ENCODE data around the gene FBL.
A peak's percentile ranks its signal among the peaks of the same experiment; 100 is the strongest.

FBL gene

DNA sequence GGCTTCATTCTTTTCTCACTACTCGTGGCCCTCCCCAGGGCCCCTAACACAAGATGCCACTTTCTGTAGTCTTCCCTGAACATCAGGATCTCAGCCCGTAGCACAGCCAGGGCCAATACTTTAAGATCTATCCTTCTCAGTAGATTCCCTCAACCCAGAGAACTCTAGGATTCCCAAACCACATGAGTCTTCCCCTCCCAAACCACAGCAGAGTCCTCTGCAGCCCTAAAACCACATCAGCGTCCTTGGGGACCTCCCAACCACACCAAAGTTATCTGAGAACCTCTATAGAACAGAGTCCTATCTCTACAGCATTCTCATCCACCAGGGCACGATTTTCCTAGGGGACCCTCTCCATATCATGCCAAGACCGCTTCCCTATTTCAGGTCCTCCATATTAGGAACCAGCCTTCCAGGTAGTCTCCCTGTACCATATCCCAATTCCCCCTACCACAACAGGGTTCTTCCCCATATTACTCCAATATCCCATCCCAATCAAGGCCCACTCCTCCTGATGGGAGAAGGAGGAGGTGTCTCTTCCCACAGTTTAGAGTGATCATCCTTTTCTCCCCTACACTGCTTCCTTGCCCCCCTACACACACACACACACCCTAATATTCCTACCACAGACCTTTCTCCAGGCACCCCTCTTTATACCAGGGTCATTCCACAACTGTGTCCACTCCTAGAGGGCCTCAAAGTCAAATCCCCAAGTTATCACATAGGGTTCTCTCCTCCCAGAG, 13.7 kb downstream of the FBL start:
- Histone ChIP-seq H3K36me3 (ENCODE audit: insufficient read depth, low read length) (peaks cover 72% of the 10 kb centered on the region), H3K27me3 (ENCODE audit: insufficient read depth, low read length) (no peaks in the 10 kb centered on the region), H3K4me3 (ENCODE audit: low read length) (peak overlapping the region; percentile 66), H2AFZ (ENCODE audit: low read depth, low read length) (no peak overlapping the region), H3K9me3 (ENCODE audit: low read length) (no peaks in the 10 kb centered on the region), H3K4me1 (ENCODE audit: insufficient read depth, low read length) (peaks cover 25% of the 10 kb centered on the region)

DNA sequence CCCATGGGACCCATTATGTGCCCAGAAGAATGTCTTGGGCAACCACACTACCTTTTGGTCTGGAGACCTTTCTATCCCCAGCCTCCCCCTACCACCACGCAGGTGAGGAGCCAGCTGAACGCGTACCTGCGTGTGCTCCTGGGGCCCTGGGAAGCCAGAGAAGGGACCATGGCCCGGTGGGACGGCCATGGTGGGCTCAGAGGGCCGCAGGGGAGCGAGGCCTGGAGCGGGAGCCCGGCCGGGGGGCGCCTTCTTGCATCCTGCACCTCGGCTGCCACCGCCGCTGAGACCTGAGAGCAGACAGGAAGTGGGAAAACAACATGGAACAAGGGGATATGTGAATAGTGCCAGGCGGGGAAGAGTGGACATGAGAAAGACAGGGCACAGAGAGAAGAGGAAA, 14.5 kb downstream of the FBL start:
- Histone ChIP-seq H2AFZ (ENCODE audit: low read depth, low read length) (no peak overlapping the region), H3K36me3 (ENCODE audit: insufficient read depth, low read length) (peaks cover 70% of the 10 kb centered on the region), H3K9me3 (ENCODE audit: low read length) (no peaks in the 10 kb centered on the region), H3K4me3 (ENCODE audit: low read length) (peak overlapping the region; percentile 66), H3K4me1 (ENCODE audit: insufficient read depth, low read length) (peaks cover 25% of the 10 kb centered on the region), H3K27me3 (ENCODE audit: insufficient read depth, low read length) (no peaks in the 10 kb centered on the region)

DNA sequence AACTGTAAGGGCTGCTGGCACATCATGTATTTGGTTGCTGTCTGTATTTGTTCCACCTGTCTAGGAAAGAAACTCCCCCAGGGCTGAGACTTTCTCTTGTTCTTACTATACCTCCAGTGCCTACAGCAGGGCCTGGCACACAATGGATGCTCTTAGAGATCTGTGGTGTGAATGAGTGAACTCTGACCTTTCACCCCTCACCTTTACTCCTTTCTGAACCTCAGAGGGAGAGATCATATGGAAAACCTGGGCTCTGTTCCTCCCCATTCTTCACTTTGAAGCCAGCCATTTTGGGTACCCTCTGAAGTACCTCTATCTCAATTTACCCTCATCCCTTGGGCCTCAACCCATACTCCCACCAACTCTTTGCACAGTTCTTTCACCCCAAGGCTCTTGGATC, 15.3 kb downstream of the FBL start:
- peaks cover 25% of the 10 kb centered on the region for H3K4me1 ChIP-seq (ENCODE audit: insufficient read depth, low read length)
- peaks cover 70% of the 10 kb centered on the region for H3K36me3 ChIP-seq (ENCODE audit: insufficient read depth, low read length)
- no peaks in the 10 kb centered on the region for H3K9me3 ChIP-seq (ENCODE audit: low read length)
- H3K27me3 ChIP-seq (ENCODE audit: insufficient read depth, low read length) = no peaks in the 10 kb centered on the region
- H2AFZ ChIP-seq (ENCODE audit: low read depth, low read length) = no peak overlapping the region
- no peak overlapping the region for H3K4me3 ChIP-seq (ENCODE audit: low read length)

DNA sequence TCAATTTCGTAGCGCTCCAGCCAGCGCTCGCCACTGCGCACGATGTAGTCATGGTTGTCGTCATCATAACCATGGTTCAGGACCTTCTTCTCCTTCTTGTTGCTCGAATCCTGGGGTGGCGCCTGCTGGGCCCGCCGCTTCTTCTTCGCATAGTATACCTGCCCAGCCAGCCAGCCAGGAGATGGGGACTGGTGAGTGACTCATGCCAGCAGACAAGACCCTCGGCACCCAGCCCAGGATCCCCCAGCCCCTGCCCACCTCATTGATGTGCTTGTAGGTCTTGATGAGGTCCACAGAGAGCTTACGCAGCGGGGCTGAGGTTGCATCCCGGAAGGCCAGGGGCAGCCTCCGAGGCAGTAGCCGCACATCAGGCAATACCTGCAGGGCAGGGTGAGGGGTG, 15.8 kb downstream of the FBL start:
- Histone ChIP-seq H3K4me1 (ENCODE audit: insufficient read depth, low read length) (peaks cover 28% of the 10 kb centered on the region), H3K27me3 (ENCODE audit: insufficient read depth, low read length) (no peaks in the 10 kb centered on the region), H3K4me3 (ENCODE audit: low read length) (no peak overlapping the region), H3K9me3 (ENCODE audit: low read length) (no peaks in the 10 kb centered on the region), H2AFZ (ENCODE audit: low read depth, low read length) (no peak overlapping the region), H3K36me3 (ENCODE audit: insufficient read depth, low read length) (peaks cover 70% of the 10 kb centered on the region)

DNA sequence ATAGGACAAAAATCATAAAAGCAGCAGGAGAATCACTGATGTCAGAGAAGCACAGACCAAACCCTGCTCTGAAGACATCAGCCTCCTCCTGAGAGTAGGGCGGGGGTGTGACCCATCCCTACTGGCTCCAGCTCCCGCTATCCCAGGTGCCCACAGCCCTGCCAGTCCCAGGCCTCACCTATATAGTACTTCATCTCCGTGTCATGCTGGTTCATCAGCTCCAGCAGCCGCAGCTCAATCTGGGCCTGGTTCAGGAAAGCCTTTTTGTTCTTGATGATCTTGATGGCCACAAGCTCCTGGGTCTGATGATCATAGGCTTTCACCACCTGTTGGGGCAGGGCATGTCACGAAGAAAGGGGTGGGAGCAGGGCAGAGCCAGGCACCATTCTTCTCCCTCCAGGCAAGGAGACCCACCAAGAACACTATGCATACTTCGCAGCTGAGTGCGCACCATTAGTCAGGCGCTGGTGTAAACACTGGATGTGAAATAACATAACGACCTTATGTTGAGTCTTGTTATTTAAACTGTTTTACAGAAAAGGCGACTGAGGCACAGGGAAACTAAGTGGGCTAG, 16.4 kb downstream of the FBL start:
- peaks cover 66% of the 10 kb centered on the region for H3K36me3 ChIP-seq (ENCODE audit: insufficient read depth, low read length)

DNA sequence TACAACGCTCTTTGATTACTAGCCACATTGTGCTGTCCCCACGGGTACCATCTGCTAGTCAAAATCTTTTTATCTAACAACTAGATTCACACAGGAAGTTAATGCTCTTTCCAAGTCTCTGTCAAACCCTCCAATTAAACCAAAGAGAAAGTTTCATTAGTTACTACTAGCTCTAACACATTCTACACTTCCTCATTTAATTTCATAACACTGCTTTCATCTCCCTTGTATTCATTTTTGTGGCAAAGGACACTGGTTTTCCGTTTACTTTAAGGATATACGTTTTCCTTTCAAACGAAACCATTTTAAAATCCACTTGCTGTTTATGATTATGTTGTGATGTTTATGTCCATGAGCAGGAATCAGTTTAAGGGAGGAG, 17.5 kb downstream of the FBL start:
- peaks cover 33% of the 10 kb centered on the region for H3K4me1 ChIP-seq (ENCODE audit: insufficient read depth, low read length)
- no peaks in the 10 kb centered on the region for H3K27me3 ChIP-seq (ENCODE audit: insufficient read depth, low read length)
- H2AFZ ChIP-seq (ENCODE audit: low read depth, low read length) = no peak overlapping the region
- peaks cover 61% of the 10 kb centered on the region for H3K36me3 ChIP-seq (ENCODE audit: insufficient read depth, low read length)
- no peaks in the 10 kb centered on the region for H3K9me3 ChIP-seq (ENCODE audit: low read length)
- no peak overlapping the region for H3K4me3 ChIP-seq (ENCODE audit: low read length)

More for the DNA sequence above, 16.4 kb downstream of the FBL start:
- Histone ChIP-seq H3K27me3 (ENCODE audit: insufficient read depth, low read length) (no peaks in the 10 kb centered on the region), H2AFZ (ENCODE audit: low read depth, low read length) (no peak overlapping the region), H3K4me1 (ENCODE audit: insufficient read depth, low read length) (peaks cover 33% of the 10 kb centered on the region), H3K9me3 (ENCODE audit: low read length) (no peaks in the 10 kb centered on the region), H3K4me3 (ENCODE audit: low read length) (no peak overlapping the region)

DNA sequence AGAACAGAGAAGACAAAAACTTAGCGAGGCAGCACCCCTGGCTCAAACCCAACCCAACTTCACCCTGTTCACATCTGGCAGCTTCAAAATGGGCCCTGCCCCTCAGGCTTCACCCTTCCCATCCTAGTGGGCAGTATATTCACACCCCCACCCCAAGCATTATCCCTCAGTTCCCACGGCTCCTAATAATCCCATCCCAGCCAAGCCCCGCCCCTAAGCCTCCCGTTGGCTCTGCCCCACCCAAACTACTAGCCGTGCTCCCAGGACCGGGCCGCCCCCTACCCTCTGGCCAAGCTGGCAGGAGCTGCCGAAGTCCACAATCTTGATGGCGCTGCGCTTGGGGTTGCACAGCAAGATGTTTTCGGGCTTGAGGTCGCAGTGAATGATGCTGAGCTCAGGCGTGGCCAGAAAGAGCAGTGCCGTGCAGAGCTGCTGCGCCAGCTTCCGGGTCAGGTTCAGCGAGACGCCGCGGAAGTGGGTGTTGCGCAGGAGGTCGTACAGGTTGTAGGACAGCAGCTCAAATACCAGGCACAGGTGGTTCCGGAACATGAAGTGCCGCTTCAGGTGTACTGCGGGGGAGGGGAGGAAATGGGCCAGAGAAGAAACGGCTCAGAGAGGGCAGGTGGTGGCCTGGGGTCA, 18.0 kb downstream of the FBL start:
- Histone ChIP-seq H3K9me3 (ENCODE audit: low read length) (no peaks in the 10 kb centered on the region), H3K27me3 (ENCODE audit: insufficient read depth, low read length) (no peaks in the 10 kb centered on the region), H3K4me3 (ENCODE audit: low read length) (no peak overlapping the region), H3K4me1 (ENCODE audit: insufficient read depth, low read length) (peaks cover 36% of the 10 kb centered on the region), H3K36me3 (ENCODE audit: insufficient read depth, low read length) (peaks cover 61% of the 10 kb centered on the region), H2AFZ (ENCODE audit: low read depth, low read length) (no peak overlapping the region)

DNA sequence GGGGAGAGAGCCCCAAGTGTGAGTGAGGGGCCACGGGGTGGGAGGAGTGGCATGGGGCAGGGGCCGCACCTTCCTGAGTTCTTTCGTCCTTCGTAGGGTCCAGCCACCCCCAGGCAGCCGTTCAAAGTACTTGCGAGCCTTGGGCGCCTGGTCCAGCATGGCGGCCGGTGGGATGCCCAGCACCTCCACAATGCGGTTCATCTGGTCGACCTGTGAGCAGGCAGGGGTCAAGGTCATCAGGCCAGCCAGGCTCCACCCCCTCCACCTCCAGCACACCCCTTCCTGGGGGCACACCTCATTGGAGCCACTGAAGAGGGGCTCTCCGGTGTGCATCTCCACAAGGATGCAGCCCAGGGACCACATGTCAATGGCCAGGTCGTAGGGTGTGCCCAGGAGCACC, 19.0 kb downstream of the FBL start:
- Histone ChIP-seq H3K36me3 (ENCODE audit: insufficient read depth, low read length) (peaks cover 67% of the 10 kb centered on the region), H3K9me3 (ENCODE audit: low read length) (no peaks in the 10 kb centered on the region), H3K4me1 (ENCODE audit: insufficient read depth, low read length) (peaks cover 30% of the 10 kb centered on the region), H2AFZ (ENCODE audit: low read depth, low read length) (no peak overlapping the region), H3K27me3 (ENCODE audit: insufficient read depth, low read length) (no peaks in the 10 kb centered on the region), H3K4me3 (ENCODE audit: low read length) (no peak overlapping the region)

DNA sequence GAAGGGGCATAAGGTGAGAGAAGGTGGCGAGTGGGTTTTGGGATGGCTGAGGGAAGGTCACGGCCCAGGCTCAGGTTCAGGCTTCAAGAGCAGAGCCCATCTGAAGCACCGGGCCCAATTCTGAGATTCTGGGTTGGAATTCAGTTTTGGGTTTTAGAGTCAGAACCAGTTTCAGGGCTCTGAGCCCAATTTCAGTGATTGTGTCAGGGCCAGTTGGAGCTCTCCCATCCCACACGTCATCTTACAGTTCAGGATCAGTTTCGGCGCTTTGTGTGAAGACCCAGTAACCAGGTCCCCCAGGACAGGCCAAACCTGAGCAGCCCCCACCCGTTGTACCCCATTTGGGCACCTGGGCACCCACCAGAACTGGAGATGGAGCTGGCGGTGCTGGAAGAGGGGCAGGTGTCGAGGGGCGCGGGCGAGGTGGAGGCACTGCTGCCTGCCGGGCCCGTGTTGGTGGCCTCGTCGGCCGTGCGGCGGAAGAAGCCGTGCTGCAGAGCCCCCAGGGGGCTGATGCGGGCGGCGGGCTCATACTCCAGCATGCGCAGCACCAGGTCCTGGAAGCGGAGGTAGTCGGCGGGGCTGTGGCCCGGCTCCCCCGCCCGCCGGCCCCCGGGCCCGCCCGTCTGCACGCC, 19.8 kb downstream of the FBL start:
- H3K9me3 ChIP-seq (ENCODE audit: low read length) = no peaks in the 10 kb centered on the region
- no peaks in the 10 kb centered on the region for H3K27me3 ChIP-seq (ENCODE audit: insufficient read depth, low read length)
- no peak overlapping the region for H3K4me3 ChIP-seq (ENCODE audit: low read length)
- H3K36me3 ChIP-seq (ENCODE audit: insufficient read depth, low read length) = peaks cover 67% of the 10 kb centered on the region
- peaks cover 22% of the 10 kb centered on the region for H3K4me1 ChIP-seq (ENCODE audit: insufficient read depth, low read length)
- H2AFZ ChIP-seq (ENCODE audit: low read depth, low read length) = no peak overlapping the region

DNA sequence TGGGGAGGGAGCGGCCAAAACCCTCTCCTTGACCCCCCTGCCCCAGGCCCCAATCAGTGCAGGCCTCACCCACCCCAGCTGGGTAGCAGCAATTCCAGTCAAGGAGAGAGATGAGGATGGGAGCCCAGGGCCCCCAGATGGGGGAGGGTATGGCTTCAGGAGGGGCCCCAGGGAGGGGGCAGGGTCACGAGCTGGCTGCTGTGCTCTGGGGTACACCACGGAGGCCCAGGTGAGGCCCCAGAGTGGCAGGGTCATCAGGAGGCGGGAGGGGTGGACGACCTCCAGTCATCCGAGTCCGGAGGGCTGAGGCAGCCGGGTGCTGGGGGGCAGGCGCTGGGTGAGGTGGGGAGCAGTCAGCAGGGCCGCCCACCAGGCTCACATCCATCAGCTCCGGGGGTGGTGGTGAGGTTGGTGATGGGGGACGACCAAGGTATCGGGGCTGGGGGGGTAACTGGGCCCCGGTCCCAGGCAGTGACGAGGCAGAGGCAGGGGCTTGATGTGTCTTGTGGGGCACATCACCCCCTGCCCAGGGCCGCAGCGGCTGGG, 20.6 kb downstream of the FBL start:
- Histone ChIP-seq H3K27me3 (ENCODE audit: insufficient read depth, low read length) (no peaks in the 10 kb centered on the region), H3K36me3 (ENCODE audit: insufficient read depth, low read length) (peaks cover 59% of the 10 kb centered on the region), H3K9me3 (ENCODE audit: low read length) (no peaks in the 10 kb centered on the region), H3K4me3 (ENCODE audit: low read length) (no peak overlapping the region), H3K4me1 (ENCODE audit: insufficient read depth, low read length) (peaks cover 20% of the 10 kb centered on the region), H2AFZ (ENCODE audit: low read depth, low read length) (no peak overlapping the region)

DNA sequence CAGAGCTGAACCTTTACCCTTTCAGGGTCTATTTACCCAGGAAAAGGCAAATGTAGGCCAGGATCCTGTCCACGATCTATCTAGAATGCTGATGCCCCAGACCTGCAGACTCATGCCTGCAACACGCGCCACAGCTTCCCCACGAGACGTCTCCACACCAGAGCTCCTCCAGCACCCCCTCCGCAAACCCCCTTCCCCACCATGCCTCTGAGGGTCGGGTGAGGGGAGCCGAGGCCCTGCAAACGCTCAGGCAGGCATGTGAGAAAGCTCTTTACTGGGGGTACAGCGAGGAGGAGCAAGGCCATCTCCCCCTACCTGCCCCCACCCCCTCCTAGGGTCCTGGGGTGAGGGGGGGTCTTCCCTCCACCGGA, 21.1 kb downstream of the FBL start:
- Histone ChIP-seq H3K4me1 (ENCODE audit: insufficient read depth, low read length) (peaks cover 20% of the 10 kb centered on the region), H2AFZ (ENCODE audit: low read depth, low read length) (no peak overlapping the region), H3K36me3 (ENCODE audit: insufficient read depth, low read length) (peaks cover 54% of the 10 kb centered on the region), H3K4me3 (ENCODE audit: low read length) (no peak overlapping the region), H3K27me3 (ENCODE audit: insufficient read depth, low read length) (no peaks in the 10 kb centered on the region), H3K9me3 (ENCODE audit: low read length) (no peaks in the 10 kb centered on the region)

DNA sequence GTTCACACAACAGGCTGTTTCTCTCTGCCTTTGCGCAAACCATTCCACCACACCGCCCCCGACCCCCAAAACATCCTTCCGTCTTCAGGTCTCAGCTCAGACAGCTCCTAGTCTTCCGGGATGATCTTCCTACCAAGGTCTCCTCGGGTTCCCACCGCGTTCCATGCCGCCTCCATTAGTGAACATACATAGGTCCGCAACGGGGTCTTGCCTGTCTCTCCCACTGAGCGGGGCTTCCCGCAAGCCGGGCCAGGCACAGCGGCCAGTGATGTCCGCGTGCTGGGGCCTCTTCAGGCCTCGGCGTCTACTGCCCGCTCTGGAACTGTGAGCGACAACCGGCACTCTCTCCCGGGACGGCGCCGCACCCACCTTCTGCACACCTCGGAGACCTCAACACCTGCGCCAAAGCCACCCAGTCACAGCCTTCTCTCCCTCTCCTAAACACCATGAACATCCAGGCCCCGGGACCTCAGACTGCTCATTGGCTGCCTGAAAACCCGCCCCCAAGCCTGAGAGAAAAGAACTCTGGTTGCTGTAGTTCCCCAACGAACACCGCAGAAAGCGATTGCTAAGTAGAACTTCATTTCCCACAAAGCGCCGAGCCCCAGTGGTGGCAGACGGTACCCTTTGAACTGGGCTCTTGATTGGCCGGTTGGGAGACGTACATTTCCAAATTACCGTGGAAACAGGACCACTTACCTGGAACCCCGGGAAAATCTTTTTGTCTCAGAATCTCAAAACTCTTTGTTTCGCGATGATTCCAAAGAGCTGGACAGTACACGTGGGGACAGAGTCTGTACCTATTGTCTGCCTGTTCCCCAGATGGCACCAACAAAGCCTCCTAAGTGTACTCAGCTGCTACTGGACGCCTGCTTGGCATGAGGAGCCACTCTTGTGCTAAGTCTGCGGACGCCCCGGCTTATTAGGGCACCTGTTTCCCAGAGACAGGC, 21.8 kb downstream of the FBL start:
- peak overlapping the region; percentile 55 for H3K4me3 ChIP-seq (ENCODE audit: low read length)
- no peaks in the 10 kb centered on the region for H3K9me3 ChIP-seq (ENCODE audit: low read length)
- no peak overlapping the region for H2AFZ ChIP-seq (ENCODE audit: low read depth, low read length)
- peaks cover 47% of the 10 kb centered on the region for H3K36me3 ChIP-seq (ENCODE audit: insufficient read depth, low read length)
- H3K4me1 ChIP-seq (ENCODE audit: insufficient read depth, low read length) = peaks cover 20% of the 10 kb centered on the region
- no peaks in the 10 kb centered on the region for H3K27me3 ChIP-seq (ENCODE audit: insufficient read depth, low read length)

Measured in neuron (in vitro differentiated cells).